PC-3 (cell line): ENCODE measurements around the gene RNF166. TPM values are rescaled to one million over a fixed set of nuclear protein-coding genes. Genes with fewer than 3 reads are reported as not detected.

ENCODE experiments used
- ATAC-seq: fragments of 200-7000 bp; cut with Tn5 transposase; 2 replicates; pipeline ENCODE4 v1.9.1; 2020; ENCODE audit warnings: mild to moderate bottlenecking, moderate library complexity
- BruUV-seq: library from RNA; stranded (reverse); fragments of 400-500 nt; replicated peaks from 2 replicates; lab custom pipeline; 2021; lab: Mats Ljungman, UMichigan
- CTCF ChIA-PET: fragments of 300-600 bp; sonication (Branson Sonifier 250); formaldehyde crosslinking; loops from one replicate; lab custom pipeline; 2022; ENCODE audit warnings: antibody characterized with exemption; lab: Charles Lee
- POLR2A ChIA-PET: fragments of 300-600 bp; sonication (Branson Sonifier 250); formaldehyde crosslinking; loops from one replicate; lab custom pipeline; 2022; ENCODE audit warnings: antibody characterized with exemption; ENCODE audit not compliant: unreplicated experiment; lab: Charles Lee
- DNase-seq: peaks from one replicate; pipeline ENCODE4 v3.0.0-alpha.2; 2015
- H2AFZ ChIP-seq: fragments of 300-600 bp; sonication (generic); 2 replicates; pipeline ENCODE4 v1.6.0; 2016; ENCODE audit warnings: antibody characterized with exemption, low read length
- H3F3A ChIP-seq: fragments of 300-600 bp; sonication (generic); one replicate; pipeline ENCODE4 v1.6.0; 2017; ENCODE audit warnings: antibody characterized with exemption, low read length, control low read depth, mild to moderate bottlenecking; ENCODE audit not compliant: unreplicated experiment
- H3K27ac ChIP-seq: fragments of 300-600 bp; sonication (generic); 2 replicates; pipeline ENCODE4 v1.5.1; 2016; ENCODE audit warnings: mild to moderate bottlenecking, low read length
- H3K27me3 ChIP-seq: fragments of 300-600 bp; sonication (generic); 2 replicates; pipeline ENCODE4 v1.6.1; 2016; ENCODE audit warnings: low read length, mixed read lengths
- H3K36me3 ChIP-seq: fragments of 300-600 bp; sonication (generic); 2 replicates; pipeline ENCODE4 v1.6.1; 2016; ENCODE audit warnings: low read depth, mixed run types, low read length, mixed read lengths
- H3K4me1 ChIP-seq: fragments of 300-600 bp; sonication (generic); 2 replicates; pipeline ENCODE4 v1.5.1; 2016; ENCODE audit warnings: low read length; ENCODE audit not compliant: insufficient read depth
- H3K4me2 ChIP-seq: fragments of 300-600 bp; sonication (generic); 2 replicates; pipeline ENCODE4 v1.6.0; 2016; ENCODE audit warnings: low read length
- H3K4me3 ChIP-seq: fragments of 300-600 bp; sonication (generic); 2 replicates; pipeline ENCODE4 v1.5.1; 2016; ENCODE audit warnings: mild to moderate bottlenecking, low read length, mixed read lengths
- H3K79me2 ChIP-seq: fragments of 300-600 bp; sonication (generic); 2 replicates; pipeline ENCODE4 v1.6.1; 2017; ENCODE audit warnings: low read length, mixed read lengths
- H3K9ac ChIP-seq: fragments of 300-600 bp; sonication (generic); 2 replicates; pipeline ENCODE4 v1.6.0; 2016; ENCODE audit warnings: mild to moderate bottlenecking, low read length
- H3K9me2 ChIP-seq: fragments of 300-600 bp; sonication (generic); replicated peaks from 2 replicates; pipeline ENCODE4 v1.6.1; 2016; ENCODE audit warnings: mixed run types, low read length, mixed read lengths
- H3K9me3 ChIP-seq: fragments of 300-600 bp; sonication (generic); 2 replicates; pipeline ENCODE4 v1.6.1; 2016; ENCODE audit warnings: low read length, mixed read lengths
- H4K20me1 ChIP-seq: fragments of 300-600 bp; sonication (generic); 2 replicates; pipeline ENCODE4 v1.6.1; 2016; ENCODE audit warnings: low read length, mixed read lengths
- CTCF ChIP-seq: fragments of 300-600 bp; sonication (generic); conservative IDR thresholded peaks from 2 replicates; pipeline ENCODE4 v1.5.1; 2017; ENCODE audit warnings: antibody characterized with exemption, low read depth, mild to moderate bottlenecking, low read length
- EZH2 ChIP-seq: fragments of 300-600 bp; sonication (generic); IDR thresholded peaks from one replicate; pipeline ENCODE4 v1.6.1; 2017; ENCODE audit warnings: antibody characterized with exemption, mild to moderate bottlenecking, low read length; ENCODE audit not compliant: unreplicated experiment
- EZH2phosphoT487 ChIP-seq: fragments of 300-600 bp; sonication (generic); IDR thresholded peaks from 2 replicates; pipeline ENCODE4 v1.6.1; 2018; ENCODE audit warnings: mild to moderate bottlenecking, antibody characterized with exemption, low read length, borderline replicate concordance
- intact Hi-C: fragments of 100-400 bp; cut with micrococcal nuclease; formaldehyde crosslinking; loops from 2 replicates; pipeline ENCODE4 v1.9.0; 2023
- total RNA-seq: library from RNA; depleted of rRNA; stranded (reverse); fragments of >200 nt; gene quantifications from 2 replicates; pipeline ENCODE4 v1.2.3, GENCODE V29; 2014

Gene RNF166
- total RNA-seq, 1 experiment from 2014 or later: 28.8 TPM

DNA sequence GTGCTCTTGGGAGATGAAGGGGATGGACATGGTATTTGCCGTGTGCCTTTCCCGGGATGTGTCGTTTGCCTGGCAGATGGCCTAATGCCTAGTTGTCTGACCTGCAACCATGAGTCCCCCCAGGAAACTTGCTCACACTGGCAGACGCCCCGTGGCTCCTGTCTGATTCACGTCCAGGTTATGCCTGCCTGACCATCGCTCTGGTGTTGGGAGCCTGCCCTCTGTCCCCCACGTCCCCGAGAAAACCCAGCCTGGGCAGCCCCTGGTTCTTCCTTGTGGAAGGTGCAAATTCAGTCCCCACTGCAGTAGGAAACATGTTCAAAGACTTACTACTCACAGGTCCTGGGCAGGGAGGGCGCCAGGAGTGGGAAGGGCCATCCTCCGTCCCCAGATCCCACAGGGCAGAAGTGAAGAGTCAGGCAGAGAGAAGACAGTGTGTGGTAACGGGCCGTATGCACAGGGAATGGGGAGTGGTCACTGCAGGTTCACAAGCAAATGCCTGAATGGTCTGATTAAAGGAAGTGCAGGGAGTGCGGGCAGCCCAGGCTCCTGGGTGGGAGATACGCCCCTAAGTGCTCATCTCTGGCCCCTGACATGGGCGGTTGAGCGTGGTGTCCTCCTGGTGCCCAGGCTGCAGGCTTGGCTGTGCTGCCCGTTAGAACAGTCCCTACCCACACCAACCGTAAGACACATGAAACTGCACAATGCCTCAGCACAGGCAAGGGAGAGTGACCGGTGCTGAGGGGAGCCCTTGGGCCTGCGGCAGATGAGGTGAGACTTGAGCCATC, 15.7 kb downstream of the RNF166 start:
- ATAC-seq (no peak), DNase-seq (no peak)
- POLR2A ChIA-PET: no interaction called here
- Histone ChIP-seq H3K9ac (no peak overlapping the region), H4K20me1 (no peaks in the 10 kb centered on the region), H3K9me2 (no peaks in the 10 kb centered on the region), H2AFZ (no peak overlapping the region), H3K79me2 (no peaks in the 10 kb centered on the region), H3K36me3 (no peaks in the 10 kb centered on the region), H3K4me2 (no peak overlapping the region), H3F3A (no peaks in the 10 kb centered on the region), H3K9me3 (no peaks in the 10 kb centered on the region), H3K27me3 (no peaks in the 10 kb centered on the region), H3K4me1 (0 out of 2 replicates have a peak, but pooled peaks cover 3% of the 10 kb centered on the region), H3K27ac (no peak overlapping the region), H3K4me3 (no peak overlapping the region)
- BruUV-seq: no TSS peak
- CTCF ChIA-PET: no interaction called here
- TF ChIP-seq CTCF (no peak), EZH2phosphoT487 (no peak)
- intact Hi-C loops: no loop called here

- Histone ChIP-seq H3K79me2 (no peaks in the 10 kb centered on the region), H3K36me3 (no peaks in the 10 kb centered on the region), H3F3A (no peaks in the 10 kb centered on the region), H2AFZ (no peak overlapping the region), H4K20me1 (no peaks in the 10 kb centered on the region), H3K27ac (no peak overlapping the region), H3K4me2 (no peak overlapping the region), H3K9me3 (no peaks in the 10 kb centered on the region), H3K27me3 (no peaks in the 10 kb centered on the region), H3K4me3 (no peak overlapping the region), H3K9ac (no peak overlapping the region), H3K9me2 (no peaks in the 10 kb centered on the region), H3K4me1 (0 out of 2 replicates have a peak, but pooled peaks cover 3% of the 10 kb centered on the region)
- ChIA-PET POLR2A (no interaction called here), CTCF (interaction anchor here (0.7 kb wide), 1 partner anchor 49 kb away, joined by 4 read pairs; no protein-coding TSS in a partner anchor)
- intact Hi-C loops: no loop called here
- DNase-seq (no peak), ATAC-seq (no peak)
- TF ChIP-seq EZH2 (no peak), CTCF (no peak), EZH2phosphoT487 (no peak)
- no TSS peak for BruUV-seq
Measured at GRCh38 chr16:88688013-88688778, 18.0 kb downstream of the RNF166 start.

- no peaks in the 10 kb centered on the region for H3K27me3 ChIP-seq
- ATAC-seq: no peak
- H3K27ac ChIP-seq: no peak overlapping the region
- no peak for DNase-seq
- H3K9me2 ChIP-seq: no peaks in the 10 kb centered on the region
- intact Hi-C loops: no loop called here
- TF ChIP-seq EZH2phosphoT487 (no peak), EZH2 (no peak), CTCF (no peak)
- H3F3A ChIP-seq: no peaks in the 10 kb centered on the region
- no peaks in the 10 kb centered on the region for H4K20me1 ChIP-seq
- no peaks in the 10 kb centered on the region for H3K79me2 ChIP-seq
- BruUV-seq: no TSS peak
- no peaks in the 10 kb centered on the region for H3K9me3 ChIP-seq
- no peak overlapping the region for H3K4me2 ChIP-seq
- 0 out of 2 replicates have a peak, but pooled peaks cover 3% of the 10 kb centered on the region for H3K4me1 ChIP-seq
- POLR2A ChIA-PET: no interaction called here
- no peak overlapping the region for H2AFZ ChIP-seq
- CTCF ChIA-PET: interaction anchor here (0.7 kb wide), 1 partner anchor 50 kb away, joined by 4 read pairs; no protein-coding TSS in a partner anchor
- H3K9ac ChIP-seq: no peak overlapping the region
- H3K36me3 ChIP-seq: no peaks in the 10 kb centered on the region
- H3K4me3 ChIP-seq: no peak overlapping the region
Measured at GRCh38 chr16:88687676-88688012, 18.6 kb downstream of the RNF166 start.
